HG02981 (cell line): Measurements from ENCODE around the gene IVNS1ABP.
"Not testable (repeated sequence)": the region's sequence is repeated elsewhere in the genome, so short reads cannot be mapped to it uniquely, and the experiment has no call there.

Experiments
- ATAC-seq: cut with Tn5 transposase; IDR thresholded peaks from one replicate; pipeline ENCODE4 v1.9.1; 2021; ENCODE audit warnings: mild to moderate bottlenecking, moderate library complexity; ENCODE audit not compliant: unreplicated experiment

IVNS1ABP gene

DNA sequence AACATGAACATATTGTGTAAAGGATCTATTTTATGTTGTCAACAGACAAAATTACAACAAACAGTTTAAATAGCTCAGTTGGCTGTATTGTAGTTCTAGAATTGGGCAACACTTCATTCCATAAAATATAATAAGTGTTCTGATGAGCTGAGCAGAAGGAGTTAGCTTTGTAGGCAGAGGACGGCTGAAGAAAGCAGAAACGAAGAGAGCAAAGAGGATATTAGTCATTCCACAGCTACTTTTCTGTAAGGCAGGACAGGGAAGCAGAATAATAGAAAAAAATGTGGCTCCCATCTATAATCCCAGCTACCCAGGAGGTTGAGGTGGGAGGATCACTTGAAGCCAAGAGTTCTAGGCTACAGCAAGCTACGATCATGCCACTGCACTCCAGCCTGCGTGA lies 20.2 kb upstream of the IVNS1ABP start:
- no peak for ATAC-seq

GRCh38 chr1:185334182-185334581 lies 17.1 kb upstream of the IVNS1ABP start:
- ATAC-seq: no peak

GRCh38 chr1:185328255-185328654 lies 11.2 kb upstream of the IVNS1ABP start:
- ATAC-seq: no peak

DNA sequence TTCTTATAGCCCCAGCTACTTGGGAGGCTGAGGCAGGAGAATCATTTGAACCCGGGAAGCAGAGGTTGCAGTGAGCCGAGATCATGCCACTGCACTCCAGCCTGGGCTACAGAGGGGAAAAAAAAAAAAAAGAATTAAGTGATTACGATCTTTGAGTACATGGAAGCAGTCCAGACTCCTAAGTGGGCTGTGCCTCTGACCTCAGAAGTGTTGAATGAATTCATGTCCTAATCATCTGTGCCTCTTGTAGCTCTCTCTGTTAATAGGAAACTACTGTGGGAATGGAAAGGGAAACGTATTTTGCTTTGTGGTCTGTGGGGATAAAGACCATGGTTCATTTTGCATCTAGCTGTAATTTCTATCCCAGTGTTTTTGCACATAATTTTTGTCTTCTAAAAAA lies 8.4 kb upstream of the IVNS1ABP start:
- no peak for ATAC-seq

GRCh38 chr1:185324118-185324517 lies 7.1 kb upstream of the IVNS1ABP start:
- no peak for ATAC-seq

GRCh38 chr1:185322636-185323035 lies 5.6 kb upstream of the IVNS1ABP start:
- ATAC-seq: no peak

- not testable (repeated sequence) for ATAC-seq
Observed at GRCh38 chr1:185321653-185322221, 4.7 kb upstream of the IVNS1ABP start.

GRCh38 chr1:185321104-185321503 lies 4.1 kb upstream of the IVNS1ABP start:
- ATAC-seq: not testable (repeated sequence)

GRCh38 chr1:185319139-185319475 lies 2.1 kb upstream of the IVNS1ABP start:
- no peak for ATAC-seq

GRCh38 chr1:185318431-185319138 lies 1.5 kb upstream of the IVNS1ABP start:
- no peak for ATAC-seq

DNA sequence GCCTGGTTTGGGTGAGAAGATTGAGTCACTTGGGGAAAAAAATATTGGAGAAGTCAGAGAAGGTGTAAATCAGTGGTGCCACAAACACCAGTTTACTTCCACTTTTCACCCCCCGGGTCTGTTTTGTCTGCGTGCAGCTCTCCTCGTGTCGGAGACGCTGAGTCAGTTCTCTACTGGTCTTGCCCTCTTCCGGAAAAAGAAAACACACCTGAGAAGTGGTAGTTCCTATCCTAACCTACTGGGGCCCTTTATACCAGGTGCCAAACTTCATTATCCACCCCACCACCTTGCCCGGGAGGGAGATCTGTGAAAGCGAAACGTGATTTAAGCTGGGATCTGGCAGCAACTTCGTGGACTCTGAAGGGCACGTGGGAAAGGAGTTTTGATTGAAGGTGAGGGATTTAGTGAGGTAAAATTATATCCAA lies 855 bp upstream of the IVNS1ABP start:
- ATAC-seq: peak; percentile 41

- peak; percentile 47 for ATAC-seq
Observed at GRCh38 chr1:185316163-185317033, 645 bp downstream of the IVNS1ABP start.

DNA sequence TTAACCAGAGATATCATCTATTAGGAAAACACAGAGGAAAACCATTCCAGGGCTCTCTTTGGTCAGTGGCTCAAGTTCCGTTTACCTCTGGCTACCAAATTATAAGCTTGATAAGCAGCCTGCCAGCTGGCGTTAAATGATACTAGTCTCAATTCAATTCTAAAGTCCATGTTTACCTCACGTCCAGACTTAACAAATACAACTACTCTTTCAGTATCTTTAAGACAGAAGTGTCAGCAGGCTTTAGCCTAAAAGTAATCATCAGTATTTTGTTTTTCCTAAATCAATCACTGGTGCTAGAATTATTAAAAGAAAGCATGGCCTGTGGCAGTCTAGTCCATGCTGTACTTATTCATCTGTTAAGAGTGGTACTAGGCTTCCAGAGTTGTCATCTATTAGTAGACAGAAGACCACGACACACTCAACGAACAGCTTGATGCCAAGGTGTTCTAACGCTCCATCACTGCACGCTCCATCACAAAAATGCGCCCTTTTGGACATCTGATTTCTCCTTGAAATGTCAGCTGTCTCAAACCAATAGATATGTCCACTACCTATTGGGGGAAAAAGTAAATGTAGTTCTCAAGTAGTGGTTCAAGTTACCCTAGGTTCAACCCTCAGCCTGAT lies 1.5 kb downstream of the IVNS1ABP start:
- no peak for ATAC-seq

DNA sequence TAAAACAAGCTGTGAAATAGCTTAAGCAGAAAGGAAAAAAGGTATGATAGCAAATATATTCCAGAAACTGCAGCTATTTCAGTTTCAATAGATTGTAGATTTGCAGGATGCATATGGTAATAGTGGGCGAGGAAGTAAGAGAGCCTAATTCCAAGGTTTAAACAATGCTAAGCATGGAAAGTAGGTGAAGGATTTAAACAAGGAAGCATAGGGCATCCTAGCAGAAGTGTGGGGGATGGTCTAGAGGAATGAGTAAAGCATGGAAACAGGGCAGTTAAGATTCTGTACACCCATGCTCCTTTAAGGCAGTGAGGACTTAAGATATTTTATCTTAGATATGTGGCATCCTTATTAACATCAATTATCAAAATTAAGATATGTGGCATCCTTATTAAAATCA lies 2.6 kb downstream of the IVNS1ABP start:
- no peak for ATAC-seq

GRCh38 chr1:185312361-185313138 lies 4.5 kb downstream of the IVNS1ABP start:
- no peak for ATAC-seq

- ATAC-seq: no peak
Observed at GRCh38 chr1:185311589-185312225, 5.3 kb downstream of the IVNS1ABP start.

- ATAC-seq: no peak
Observed at GRCh38 chr1:185309566-185309965, 7.5 kb downstream of the IVNS1ABP start.

- no peak for ATAC-seq
Observed at GRCh38 chr1:185308126-185308525, 8.9 kb downstream of the IVNS1ABP start.

DNA sequence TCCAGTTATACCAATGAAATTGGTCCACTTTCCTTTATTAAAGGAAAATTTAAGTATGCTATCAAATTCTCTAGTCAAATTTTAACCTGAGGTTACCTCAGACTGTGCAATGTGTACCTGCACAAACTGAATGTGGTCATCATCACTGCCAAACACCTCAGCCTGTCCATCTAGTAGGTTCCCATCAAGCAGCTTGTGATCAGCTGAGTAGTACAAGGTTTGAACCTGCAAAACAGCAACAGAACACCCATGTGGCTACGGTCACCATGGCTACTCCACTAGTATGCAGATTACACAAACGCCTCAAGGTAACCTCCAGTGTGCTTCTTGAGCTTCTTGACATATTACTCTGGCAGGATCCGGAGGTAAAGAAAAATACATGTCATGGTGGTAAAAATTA lies 11.6 kb downstream of the IVNS1ABP start:
- ATAC-seq: no peak

DNA sequence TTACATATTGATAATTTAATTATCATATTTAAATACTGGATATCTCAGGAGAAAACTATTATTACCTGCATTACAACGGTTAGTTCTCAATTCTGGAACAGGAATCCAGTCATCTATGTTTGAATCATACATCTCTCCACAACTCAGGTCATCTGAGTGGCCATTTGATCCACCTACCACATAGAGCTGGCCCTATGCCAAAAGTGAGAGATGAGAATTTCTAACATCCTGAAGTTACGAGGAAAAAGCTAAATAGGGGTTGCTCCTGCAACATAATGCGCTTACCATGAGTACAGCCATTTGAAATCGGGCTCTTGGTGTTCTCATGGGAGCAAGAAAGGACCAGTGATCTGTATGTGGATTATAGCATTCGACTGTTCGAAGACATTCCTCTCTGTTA lies 16.9 kb downstream of the IVNS1ABP start:
- ATAC-seq: no peak
